ENCODE data around the gene GABBR2.

- TF ChIP-seq CTCF (IDR thresholded peaks at IDR 0.05; ENCODE audit: low read depth, low read length) (no peak), EZH2phosphoT487 (IDR thresholded peaks at IDR 0.05; ENCODE audit: low read depth) (no peak)
Observed at GRCh38 chr9:98326459-98327248, 382.1 kb downstream of the GABBR2 start.

All from OCI-LY3 (cell line).